ENCODE results near the gene UBL4A. TPM values are rescaled to one million over a fixed set of nuclear protein-coding genes. Genes with fewer than 3 reads are reported as not detected.

Gene UBL4A
- total and polyA plus RNA-seq, 2 of the 13 experiments (the other 11 are each of a cell fraction or from before 2014, with no cell fraction given): 16.8 to 25.5 TPM

GRCh38 chrX:154446430-154446829 is 40.0 kb downstream of the UBL4A start:
- intact Hi-C loops (cut with micrococcal nuclease; ENCODE audit: unreplicated experiment): no loop called here
- H3K4me2 ChIP-seq (ENCODE audit: low read depth, low read length): no peak overlapping the region
- peaks cover 0 to 2% of the 10 kb centered on the region in 2 experiments; a peak in 2 of 5 replicates for H3K36me3 ChIP-seq (replicated peaks in 1 of 2; ENCODE audit: control insufficient read depth in 1 of 2, insufficient read depth in 2 of 2, low read length in 2 of 2)
- TF ChIP-seq ZNF775 (CRISPR knock-in tag; IDR thresholded peaks at IDR 0.05; ENCODE audit: borderline replicate concordance) (no peak), HMG20B (CRISPR knock-in tag; conservative IDR thresholded peaks at IDR 0.05) (no peak), ZNF253 (CRISPR knock-in tag; IDR thresholded peaks at IDR 0.05; ENCODE audit: borderline replicate concordance) (no peak), ZNF629 (CRISPR knock-in tag; conservative IDR thresholded peaks at IDR 0.05) (no peak), NCOA2 (CRISPR knock-in tag; IDR thresholded peaks at IDR 0.05) (no peak)
- TF ChIP-seq, protein P1, sequence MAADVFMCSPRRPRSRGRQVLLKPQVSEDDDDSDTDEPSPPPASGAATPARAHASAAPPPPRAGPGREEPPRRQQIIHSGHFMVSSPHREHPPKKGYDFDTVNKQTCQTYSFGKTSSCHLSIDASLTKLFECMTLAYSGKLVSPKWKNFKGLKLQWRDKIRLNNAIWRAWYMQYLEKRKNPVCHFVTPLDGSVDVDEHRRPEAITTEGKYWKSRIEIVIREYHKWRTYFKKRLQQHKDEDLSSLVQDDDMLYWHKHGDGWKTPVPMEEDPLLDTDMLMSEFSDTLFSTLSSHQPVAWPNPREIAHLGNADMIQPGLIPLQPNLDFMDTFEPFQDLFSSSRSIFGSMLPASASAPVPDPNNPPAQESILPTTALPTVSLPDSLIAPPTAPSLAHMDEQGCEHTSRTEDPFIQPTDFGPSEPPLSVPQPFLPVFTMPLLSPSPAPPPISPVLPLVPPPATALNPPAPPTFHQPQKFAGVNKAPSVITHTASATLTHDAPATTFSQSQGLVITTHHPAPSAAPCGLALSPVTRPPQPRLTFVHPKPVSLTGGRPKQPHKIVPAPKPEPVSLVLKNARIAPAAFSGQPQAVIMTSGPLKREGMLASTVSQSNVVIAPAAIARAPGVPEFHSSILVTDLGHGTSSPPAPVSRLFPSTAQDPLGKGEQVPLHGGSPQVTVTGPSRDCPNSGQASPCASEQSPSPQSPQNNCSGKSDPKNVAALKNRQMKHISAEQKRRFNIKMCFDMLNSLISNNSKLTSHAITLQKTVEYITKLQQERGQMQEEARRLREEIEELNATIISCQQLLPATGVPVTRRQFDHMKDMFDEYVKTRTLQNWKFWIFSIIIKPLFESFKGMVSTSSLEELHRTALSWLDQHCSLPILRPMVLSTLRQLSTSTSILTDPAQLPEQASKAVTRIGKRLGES (CRISPR knock-in tag; IDR thresholded peaks at IDR 0.05; ENCODE audit: borderline replicate concordance): no peak
- H3K27ac ChIP-seq (ENCODE audit: extremely low read length, insufficient read depth, low read length): no peak overlapping the region
- no peak for DNase-seq (ENCODE audit: low spot score)
- no peaks in the 10 kb centered on the region for H3K27me3 ChIP-seq (ENCODE audit: control insufficient read depth in 1 of 2, insufficient read depth in 2 of 2, low read length in 2 of 2)
- POLR2A ChIA-PET: interaction anchor here (1.0 to 1.3 kb wide), 2 partner anchors 49 to 80 kb away, joined by 3 to 4 read pairs; partner anchors contain the start of gene RPL10
- H3K79me2 ChIP-seq (ENCODE audit: insufficient read depth, low read length): peaks cover 2% of the 10 kb centered on the region
- no peak overlapping the region for H3K9ac ChIP-seq (ENCODE audit: insufficient read depth, low read depth, low read length)
- ATAC-seq: no peak
- in situ Hi-C loops (cut with HindIII; ENCODE audit: extremely low pct_ligation_motif_present, low pct_unique_long_range_greater_than_20kb): no loop called here
- H3K9me3 ChIP-seq (ENCODE audit: low read length): no peaks in the 10 kb centered on the region
- H2AFZ ChIP-seq (ENCODE audit: low read length): no peak overlapping the region
- CTCF ChIA-PET (ENCODE audit: low intra/inter-chr PET ratio, low total read pairs): no interaction called here
- peaks cover 11% of the 10 kb centered on the region for H3K4me1 ChIP-seq (ENCODE audit: insufficient read depth, low read length)
- BruUV-seq (replicated peaks): no TSS peak
- 97% methylated on average over 8 of the region's 12 CpGs for WGBS (ENCODE audit: low lambda C conversion rate)
- H3K4me3 ChIP-seq (replicated peaks in 1 of 3; ENCODE audit: insufficient read depth in 1 of 3, low read depth in 2 of 3, low read length in 3 of 3): no peak overlapping the region
- no peak for FAIRE-seq
- no peaks in the 10 kb centered on the region for H4K20me1 ChIP-seq (ENCODE audit: insufficient read depth, low read length)
